ENCODE results near the gene PPP1R16B.
A peak's percentile ranks its signal among the peaks of the same experiment; 100 is the strongest.

PPP1R16B gene

GRCh38 chr20:38880952-38881735, 75.6 kb downstream of the PPP1R16B start:
- DNase-seq = no peak

GRCh38 chr20:38881806-38882440, 76.4 kb downstream of the PPP1R16B start:
- no peak for DNase-seq

- no peak for DNase-seq
Measured at GRCh38 chr20:38882600-38882999, 77.1 kb downstream of the PPP1R16B start.

GRCh38 chr20:38883081-38883980, 77.8 kb downstream of the PPP1R16B start:
- DNase-seq = peak; percentile 98

- DNase-seq = no peak
Measured at GRCh38 chr20:38883981-38884733, 78.7 kb downstream of the PPP1R16B start.

- no peak for DNase-seq
Measured at GRCh38 chr20:38885357-38885756, 79.9 kb downstream of the PPP1R16B start.

- DNase-seq = no peak
Measured at GRCh38 chr20:38888059-38888831, 82.7 kb downstream of the PPP1R16B start.

- DNase-seq = no peak
Measured at GRCh38 chr20:38889050-38889449, 83.6 kb downstream of the PPP1R16B start.

- DNase-seq = no peak
Measured at GRCh38 chr20:38889792-38890496, 84.4 kb downstream of the PPP1R16B start.

- no peak for DNase-seq
Measured at GRCh38 chr20:38890497-38890818, 85.0 kb downstream of the PPP1R16B start.

GRCh38 chr20:38892091-38892981, 86.8 kb downstream of the PPP1R16B start:
- DNase-seq = no peak

- DNase-seq = no peak
Measured at GRCh38 chr20:38893056-38893564, 87.6 kb downstream of the PPP1R16B start.

GRCh38 chr20:38893565-38894090, 88.1 kb downstream of the PPP1R16B start:
- DNase-seq = peak; percentile 50

GRCh38 chr20:38894091-38894847, 88.8 kb downstream of the PPP1R16B start:
- DNase-seq = peak; percentile 50

- no peak for DNase-seq
Measured at GRCh38 chr20:38895098-38895949, 89.8 kb downstream of the PPP1R16B start.

- no peak for DNase-seq
Measured at GRCh38 chr20:38896009-38896594, 90.6 kb downstream of the PPP1R16B start.

- no peak for DNase-seq
Measured at GRCh38 chr20:38897267-38897666, 91.8 kb downstream of the PPP1R16B start.

- no peak for DNase-seq
Measured at GRCh38 chr20:38900606-38901005, 95.1 kb downstream of the PPP1R16B start.

Data from NCI-H446 treated with DMSO at 0.1 percent for 48 hours (cell line).